LoVo (cell line): ENCODE results near the gene TKTL1.
"Not testable (repeated sequence)": the region's sequence is repeated elsewhere in the genome, so short reads cannot be mapped to it uniquely, and the experiment has no call there.

Experiments
- DNase-seq: peaks from one replicate; pipeline ENCODE4 v3.0.0-alpha.2; 2016; ENCODE audit warnings: low spot score

The TKTL1 gene

DNA sequence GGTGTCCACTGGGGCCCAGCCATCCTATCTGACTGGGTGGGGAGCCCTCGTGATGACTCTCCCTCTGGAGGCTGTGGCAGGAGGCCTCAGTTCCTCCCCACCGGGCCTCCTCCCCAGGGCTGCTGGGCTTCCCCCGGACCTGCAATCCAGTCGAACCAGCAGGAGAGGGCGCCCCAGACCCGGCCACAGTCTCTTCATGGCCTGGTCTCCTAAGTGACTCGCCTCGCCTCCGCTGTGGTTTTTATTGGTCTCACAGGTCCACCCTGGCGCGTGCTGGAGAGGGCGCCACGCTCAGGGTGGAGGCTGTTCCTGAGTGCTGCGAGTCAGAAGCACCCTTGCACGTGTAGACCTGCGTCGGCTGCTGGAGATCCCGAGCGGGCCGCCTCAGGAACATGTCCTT, 48.0 kb downstream of the TKTL1 start:
- DNase-seq, result not testable (repeated sequence)

DNA sequence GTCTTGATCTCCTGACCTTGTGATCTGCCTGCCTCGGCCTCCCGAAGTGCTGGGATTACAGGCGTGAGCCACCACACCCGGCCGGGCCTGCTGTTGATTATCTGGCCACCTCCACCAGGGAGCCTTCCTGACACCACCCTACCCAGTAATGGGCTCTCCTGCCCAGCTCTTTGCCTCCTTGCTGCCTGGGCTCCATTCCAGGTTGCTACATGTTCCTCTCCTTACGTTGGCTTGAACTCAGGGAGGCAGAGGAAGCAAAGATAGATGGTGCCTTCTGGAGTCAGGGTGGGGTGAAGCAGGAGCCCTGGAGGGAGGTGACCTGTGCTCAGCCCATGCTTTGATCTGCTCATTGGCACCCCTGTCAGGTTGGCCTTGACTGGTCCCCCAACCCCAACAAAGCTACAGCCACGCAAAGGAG, 52.5 kb downstream of the TKTL1 start:
- DNase-seq, result no peak

- no peak for DNase-seq
Observed at GRCh38 chrX:154348646-154349358, 53.2 kb downstream of the TKTL1 start.

DNA sequence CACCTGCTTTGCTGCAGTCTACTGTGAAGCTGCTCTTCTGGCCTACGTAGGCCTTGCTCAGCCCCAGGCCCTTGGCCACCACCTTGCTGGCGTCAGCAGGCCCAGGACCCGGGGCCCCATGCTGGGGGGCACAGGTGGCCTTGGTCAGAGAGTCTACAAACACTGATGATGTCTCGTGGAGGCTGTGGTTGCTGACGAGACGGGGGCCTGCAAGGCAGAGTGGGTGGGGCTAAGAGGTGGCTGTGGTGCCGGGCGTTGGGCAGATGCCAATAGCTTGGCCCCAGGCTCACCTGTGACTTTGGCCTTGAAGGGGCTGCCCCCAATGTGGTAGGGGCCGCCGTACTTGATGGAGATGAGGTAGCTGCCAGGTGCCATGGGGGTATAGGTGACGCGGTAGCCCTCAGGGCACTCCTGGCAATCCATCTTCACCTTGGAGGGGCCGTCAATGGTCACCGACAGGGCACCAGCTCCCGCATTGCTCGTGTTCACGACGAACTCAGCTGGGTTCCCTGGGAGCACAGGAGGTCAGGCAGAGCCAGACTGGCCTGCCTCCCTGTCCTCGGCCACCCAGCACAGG, 53.9 kb downstream of the TKTL1 start:
- no peak for DNase-seq

GRCh38 chrX:154349979-154350378, 54.4 kb downstream of the TKTL1 start:
- no peak for DNase-seq

GRCh38 chrX:154350429-154351182, 55.0 kb downstream of the TKTL1 start:
- no peak for DNase-seq

DNA sequence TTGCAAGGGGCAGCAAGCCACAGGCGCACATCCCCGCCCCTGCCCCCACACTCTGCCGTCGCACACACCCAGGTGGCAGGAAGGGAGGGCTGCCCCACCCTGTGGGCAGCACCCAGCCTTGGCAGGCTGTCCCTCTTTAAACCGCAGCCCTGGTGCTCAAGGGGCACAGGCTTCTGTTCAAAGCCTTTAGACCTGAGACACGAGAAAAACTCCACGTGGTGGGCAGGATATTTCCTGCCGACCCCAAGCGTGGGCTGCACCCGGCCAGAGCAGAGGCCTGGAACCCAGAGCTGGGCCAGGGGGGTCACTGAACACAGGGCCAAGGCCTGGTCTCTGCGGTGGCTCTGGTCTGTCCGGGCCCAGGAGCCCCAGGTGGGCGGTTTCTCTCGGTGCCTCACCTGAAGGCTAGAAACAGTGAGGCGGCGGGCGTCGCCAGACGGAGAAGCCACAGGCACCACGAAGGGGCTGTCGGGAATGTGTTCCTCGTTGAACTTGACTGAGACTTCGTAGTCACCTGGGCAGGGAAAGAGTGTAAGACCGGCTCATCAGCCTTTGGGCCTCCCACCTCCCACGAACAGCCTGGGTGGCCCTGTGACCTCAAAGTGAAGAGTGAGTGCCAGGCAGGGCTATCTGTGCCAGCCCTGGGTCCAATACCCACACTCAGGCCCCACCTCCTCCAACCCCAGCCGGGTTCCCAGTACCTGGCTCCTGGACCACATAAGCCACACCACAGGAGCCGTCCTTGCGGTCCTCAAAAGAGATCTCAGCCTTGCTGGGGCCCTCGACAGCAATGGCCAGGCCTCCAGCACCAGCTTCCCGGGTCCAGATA, 55.8 kb downstream of the TKTL1 start:
- DNase-seq, result no peak

DNA sequence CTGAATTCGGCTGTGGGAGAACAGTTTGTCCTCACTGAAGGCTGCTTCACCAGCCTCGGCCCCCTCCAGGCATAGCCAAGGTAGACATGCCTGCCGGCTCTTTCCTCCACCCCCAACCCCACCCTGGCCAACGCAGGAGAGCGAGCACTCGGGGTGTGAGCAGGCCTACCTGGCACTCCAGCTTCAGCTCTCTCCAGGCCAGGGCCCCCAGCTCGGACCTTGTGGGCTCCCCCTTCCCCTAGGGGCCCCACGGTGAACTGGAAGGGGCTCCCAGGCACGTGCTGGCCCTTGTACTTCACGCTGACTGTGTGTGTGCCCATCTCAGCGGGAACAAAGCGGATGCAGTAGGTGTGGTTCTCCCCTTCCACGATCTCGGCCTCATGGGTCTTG, 56.4 kb downstream of the TKTL1 start:
- DNase-seq, result no peak

DNA sequence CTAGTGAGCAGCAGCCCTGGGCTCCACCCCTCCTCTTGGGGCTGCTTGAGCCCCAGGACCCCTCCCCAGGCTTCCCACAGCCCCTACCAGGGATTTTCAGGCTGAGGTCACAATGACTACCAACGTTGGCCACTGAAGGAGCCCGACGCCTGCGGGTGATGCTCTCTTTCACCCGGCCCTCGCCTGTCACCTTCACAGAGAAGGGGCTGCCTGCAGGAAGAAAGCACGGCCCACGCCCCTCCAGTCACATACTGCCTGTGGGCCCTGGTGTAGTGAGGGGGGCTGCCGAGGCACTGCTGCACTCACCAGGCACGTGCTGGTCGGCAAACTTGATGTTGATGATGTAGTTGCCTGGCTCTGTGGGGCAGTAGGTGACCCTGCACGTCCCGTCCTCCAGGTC, 56.9 kb downstream of the TKTL1 start:
- no peak for DNase-seq

DNA sequence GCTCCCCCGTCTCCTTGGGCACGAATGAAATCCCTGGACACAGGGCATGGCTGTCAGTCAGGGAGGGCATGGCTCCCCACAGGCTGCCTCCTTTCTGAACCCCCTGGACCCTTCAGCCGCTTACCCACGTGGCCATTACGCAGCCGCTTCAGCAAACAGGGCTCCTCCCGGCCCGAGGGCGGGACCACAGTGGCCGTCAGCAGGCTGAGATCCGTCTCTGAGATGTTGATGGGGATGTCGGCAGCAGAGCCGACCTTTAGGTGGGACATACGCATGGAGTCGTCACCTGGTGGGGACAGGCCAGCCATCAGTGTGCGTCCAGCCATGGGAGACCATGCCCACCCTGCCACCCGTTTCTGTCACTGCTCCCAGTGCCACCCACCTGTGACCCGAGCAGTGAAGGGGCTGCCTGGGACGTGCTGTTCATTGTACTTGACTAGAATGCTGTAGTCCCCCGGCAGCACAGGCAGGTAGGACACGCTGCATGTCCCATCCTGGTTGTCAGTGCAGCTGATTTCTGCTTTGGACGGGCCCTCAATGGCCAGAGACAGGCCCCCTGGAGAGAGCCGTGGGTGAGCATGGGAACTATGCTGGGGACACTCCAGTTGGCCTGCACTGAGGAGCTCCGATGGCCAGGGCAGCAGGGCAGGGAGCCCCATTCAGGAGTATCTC, 57.7 kb downstream of the TKTL1 start:
- DNase-seq, result no peak

- no peak for DNase-seq
Observed at GRCh38 chrX:154354013-154354412, 58.4 kb downstream of the TKTL1 start.

GRCh38 chrX:154354516-154354915, 58.9 kb downstream of the TKTL1 start:
- DNase-seq, result no peak

DNA sequence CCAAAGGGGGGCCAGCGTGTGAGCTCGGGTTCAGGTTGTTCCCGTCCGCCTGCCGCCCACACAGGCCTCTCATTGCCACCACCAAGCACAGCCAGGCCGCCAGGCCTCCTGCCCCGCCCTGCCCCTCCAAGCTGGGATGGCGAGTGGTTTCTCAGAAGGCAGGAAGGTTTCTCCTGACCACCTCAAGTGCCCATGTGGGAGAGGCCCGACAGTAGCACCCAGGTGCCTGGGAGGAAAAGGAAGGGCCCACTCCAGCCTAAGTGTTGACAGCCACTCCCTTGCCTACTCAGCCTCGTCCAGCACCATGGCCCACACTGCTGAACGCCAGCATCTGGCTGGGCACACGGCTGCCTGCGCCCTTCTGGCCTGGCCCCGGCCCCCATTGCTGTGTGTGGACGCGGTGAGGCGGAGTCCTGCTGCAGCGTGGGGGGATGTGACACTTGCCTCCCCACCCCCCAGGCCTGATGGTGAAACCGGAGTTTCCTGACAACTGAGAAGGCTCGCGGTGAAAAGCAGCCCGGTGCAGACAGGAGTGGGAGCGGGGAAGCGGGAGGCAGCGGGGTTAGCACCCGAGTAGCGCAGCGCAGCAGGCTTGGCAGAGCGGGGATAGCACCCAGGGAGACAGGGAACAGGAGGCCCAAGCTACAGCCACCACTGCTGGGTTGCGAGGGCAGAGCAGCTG, 59.6 kb downstream of the TKTL1 start:
- DNase-seq, result no peak

DNA sequence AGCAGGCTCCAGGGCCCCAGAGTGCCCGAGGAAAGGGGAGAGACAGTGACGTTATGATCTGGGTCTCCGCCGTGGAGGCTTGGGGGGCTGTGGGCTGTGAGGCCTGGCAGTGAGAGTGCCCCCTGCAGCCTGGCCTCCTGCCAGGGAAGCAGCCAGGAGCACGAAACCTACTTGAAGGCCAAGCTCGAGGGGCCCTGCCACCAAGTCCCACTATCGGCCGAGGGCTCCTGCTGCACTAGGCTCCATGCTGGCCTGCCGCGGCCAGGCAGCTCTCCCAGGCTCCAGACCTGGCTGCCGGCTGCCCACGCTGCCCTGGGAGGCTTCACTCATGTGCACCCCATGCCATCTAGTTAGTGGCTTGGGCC, 60.2 kb downstream of the TKTL1 start:
- no peak for DNase-seq

DNA sequence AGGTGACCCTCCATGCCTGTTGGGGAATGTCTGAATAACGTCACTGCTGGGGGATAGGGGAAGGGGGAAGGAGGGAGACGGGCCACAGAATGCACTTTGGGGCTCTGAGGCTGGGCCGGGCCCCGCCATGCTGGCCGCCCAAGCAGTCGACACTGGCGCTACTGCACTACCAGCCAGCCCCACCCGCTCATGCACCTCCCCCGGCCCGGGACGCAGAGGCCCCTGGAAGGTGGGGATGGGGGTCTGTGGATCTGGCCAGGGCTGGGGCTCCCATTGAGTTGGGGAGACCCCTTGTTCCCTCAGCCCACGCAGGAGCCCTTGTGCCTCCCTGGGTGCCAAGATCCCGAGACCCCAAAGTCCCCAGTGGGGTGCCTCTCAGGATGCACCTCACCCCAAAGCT, 61.0 kb downstream of the TKTL1 start:
- DNase-seq, result no peak

- no peak for DNase-seq
Observed at GRCh38 chrX:154357205-154357604, 61.6 kb downstream of the TKTL1 start.

- no peak for DNase-seq
Observed at GRCh38 chrX:154358011-154358410, 62.4 kb downstream of the TKTL1 start.

- DNase-seq, result no peak
Observed at GRCh38 chrX:154358829-154359228, 63.2 kb downstream of the TKTL1 start.

- DNase-seq, result no peak
Observed at GRCh38 chrX:154359362-154360154, 64.0 kb downstream of the TKTL1 start.

DNA sequence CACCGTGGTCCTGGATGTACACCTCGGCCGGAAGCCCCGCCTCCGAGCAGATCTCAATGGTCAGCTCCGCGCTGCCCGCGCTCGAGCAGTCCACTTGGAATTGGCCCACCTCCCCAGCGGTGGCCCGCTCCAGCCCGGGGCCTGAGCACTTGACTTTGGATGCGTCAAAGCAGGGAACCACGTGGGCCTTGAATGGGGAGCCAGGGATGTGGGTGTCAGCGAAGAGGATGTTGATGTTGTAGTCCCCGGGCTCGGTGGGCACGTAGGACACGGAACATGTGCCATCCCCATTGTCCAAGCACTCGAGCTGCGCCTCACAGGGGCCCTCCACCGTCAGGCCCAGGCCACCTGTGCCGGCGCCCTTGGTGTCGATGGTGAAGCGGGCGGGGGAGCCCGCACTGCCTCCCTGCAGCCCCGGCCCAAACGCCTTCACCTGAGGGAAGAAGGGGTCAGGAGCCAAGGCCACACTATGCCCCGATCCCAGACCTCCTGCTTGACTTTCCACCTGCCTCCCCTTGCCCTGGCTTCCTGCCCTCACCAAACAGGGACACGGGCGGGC, 64.6 kb downstream of the TKTL1 start:
- DNase-seq, result no peak
